Measurements from ENCODE around the gene TMEM97. TPM values are rescaled to one million over a fixed set of nuclear protein-coding genes. Genes with fewer than 3 reads are reported as not detected.

TMEM97 gene
- total and polyA plus RNA-seq, 4 donors = 23.5 to 62.6 (median 38.8) TPM

DNA sequence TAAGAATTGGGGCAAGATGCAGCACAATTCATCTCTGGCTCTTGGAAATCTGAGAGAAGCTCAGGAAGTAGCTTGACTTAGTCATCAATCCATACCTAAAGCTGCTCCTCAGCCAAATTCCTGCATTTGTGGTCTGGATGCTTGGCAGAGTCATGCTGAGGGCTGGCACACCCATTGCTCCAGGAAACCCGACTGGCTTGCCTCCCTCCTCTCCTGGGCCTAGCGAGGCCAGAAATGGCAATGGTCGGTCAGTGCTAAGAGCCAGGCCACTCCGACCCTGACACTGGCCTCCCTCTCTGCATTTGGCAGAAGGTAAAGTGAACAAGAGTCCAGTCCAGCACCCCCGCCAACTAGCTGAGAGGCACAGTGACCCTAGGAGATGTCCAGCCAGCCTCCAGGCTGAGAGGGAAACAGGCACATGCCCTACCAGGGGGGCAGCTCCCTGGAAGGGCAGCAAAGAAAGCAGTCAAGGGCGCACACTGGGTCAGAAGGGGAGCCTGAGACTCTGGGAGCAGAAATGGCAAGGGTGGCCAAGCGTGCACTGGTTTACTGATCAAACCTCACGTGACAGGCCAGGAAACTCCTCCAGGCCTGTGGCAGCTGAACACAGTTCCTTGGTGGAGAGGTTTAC is 28.4 kb downstream of the TMEM97 start:
- H3K9me3 ChIP-seq (ENCODE audit: control insufficient read depth in 4 of 4, insufficient read depth in 3 of 4, low read length in 3 of 4) = no peaks in the 10 kb centered on the region
- no peak overlapping the region for H3K9ac ChIP-seq (ENCODE audit: insufficient read depth in 1 of 2, low read length in 2 of 2)
- peaks cover 24 to 67% (median 63%) of the 10 kb centered on the region in 4 donors for H3K36me3 ChIP-seq (ENCODE audit: control insufficient read depth in 4 of 4, insufficient read depth in 4 of 4, low read length in 4 of 4)
- H3K27me3 ChIP-seq (ENCODE audit: control insufficient read depth in 3 of 3, insufficient read depth in 3 of 3, low read length in 2 of 3) = no peaks in the 10 kb centered on the region
- ATAC-seq (ENCODE audit: insufficient read depth, low FRiP score) (no peak), DNase-seq (no peak)
- H3K4me3 ChIP-seq = no peak overlapping the region
- H3K27ac ChIP-seq (ENCODE audit: low read depth in 1 of 2, low read length in 1 of 2) = peak overlapping the region in 1 of 2 donors; percentile 46
- H3K4me1 ChIP-seq (ENCODE audit: control insufficient read depth in 5 of 5, insufficient read depth in 5 of 5, low read length in 5 of 5) = peaks cover 0 to 4% (median 0%) of the 10 kb centered on the region in 5 donors
- WGBS, 2 donors = 86 to 91% methylated on average over 8 of the region's 8 CpGs
- TF ChIP-seq, protein P1, sequence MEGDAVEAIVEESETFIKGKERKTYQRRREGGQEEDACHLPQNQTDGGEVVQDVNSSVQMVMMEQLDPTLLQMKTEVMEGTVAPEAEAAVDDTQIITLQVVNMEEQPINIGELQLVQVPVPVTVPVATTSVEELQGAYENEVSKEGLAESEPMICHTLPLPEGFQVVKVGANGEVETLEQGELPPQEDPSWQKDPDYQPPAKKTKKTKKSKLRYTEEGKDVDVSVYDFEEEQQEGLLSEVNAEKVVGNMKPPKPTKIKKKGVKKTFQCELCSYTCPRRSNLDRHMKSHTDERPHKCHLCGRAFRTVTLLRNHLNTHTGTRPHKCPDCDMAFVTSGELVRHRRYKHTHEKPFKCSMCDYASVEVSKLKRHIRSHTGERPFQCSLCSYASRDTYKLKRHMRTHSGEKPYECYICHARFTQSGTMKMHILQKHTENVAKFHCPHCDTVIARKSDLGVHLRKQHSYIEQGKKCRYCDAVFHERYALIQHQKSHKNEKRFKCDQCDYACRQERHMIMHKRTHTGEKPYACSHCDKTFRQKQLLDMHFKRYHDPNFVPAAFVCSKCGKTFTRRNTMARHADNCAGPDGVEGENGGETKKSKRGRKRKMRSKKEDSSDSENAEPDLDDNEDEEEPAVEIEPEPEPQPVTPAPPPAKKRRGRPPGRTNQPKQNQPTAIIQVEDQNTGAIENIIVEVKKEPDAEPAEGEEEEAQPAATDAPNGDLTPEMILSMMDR (IDR thresholded peaks at IDR 0.05; ENCODE audit: control extremely low read depth, extremely low read depth) = no peak

DNA sequence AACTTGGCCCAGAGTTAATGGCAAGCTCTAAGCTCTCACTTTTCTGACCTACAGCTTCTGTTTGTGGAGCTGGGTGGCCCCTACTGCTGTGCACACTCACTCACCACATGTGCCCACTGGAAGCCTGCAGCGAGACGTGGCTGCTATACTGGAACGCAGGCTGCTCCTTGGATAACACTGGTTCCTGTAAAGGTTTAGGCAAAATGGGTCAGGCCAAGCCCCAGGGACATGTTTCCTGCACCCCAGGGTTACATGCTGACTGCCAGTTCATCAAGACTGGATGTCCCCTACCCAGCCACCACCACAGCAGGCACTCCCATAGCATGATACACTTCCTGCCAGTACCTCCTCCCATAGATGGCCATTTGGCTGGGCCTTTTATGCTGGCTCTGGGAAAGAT is 30.0 kb downstream of the TMEM97 start:
- Histone ChIP-seq H3K36me3 (ENCODE audit: control insufficient read depth in 4 of 4, insufficient read depth in 4 of 4, low read length in 4 of 4) (peaks cover 25 to 66% (median 63%) of the 10 kb centered on the region in 4 donors), H3K9ac (ENCODE audit: insufficient read depth in 1 of 2, low read length in 2 of 2) (no peak overlapping the region), H3K4me1 (ENCODE audit: control insufficient read depth in 5 of 5, insufficient read depth in 5 of 5, low read length in 5 of 5) (peaks cover 0 to 4% (median 0%) of the 10 kb centered on the region in 5 donors), H3K4me3 (no peak overlapping the region), H3K27me3 (ENCODE audit: control insufficient read depth in 3 of 3, insufficient read depth in 3 of 3, low read length in 2 of 3) (no peaks in the 10 kb centered on the region), H3K9me3 (ENCODE audit: control insufficient read depth in 4 of 4, insufficient read depth in 3 of 4, low read length in 3 of 4) (no peaks in the 10 kb centered on the region), H3K27ac (ENCODE audit: low read depth in 1 of 2, low read length in 1 of 2) (no peak overlapping the region)
- no peak for DNase-seq
- 78 to 96% methylated on average over 3 of the region's 3 CpGs for WGBS, 2 donors
- TF ChIP-seq, protein P1 (IDR thresholded peaks at IDR 0.05; ENCODE audit: control extremely low read depth, extremely low read depth) = no peak
- no peak for ATAC-seq (ENCODE audit: insufficient read depth, low FRiP score)

- no peak overlapping the region for H3K27ac ChIP-seq (ENCODE audit: low read depth in 1 of 2, low read length in 1 of 2)
- DNase-seq (no peak), ATAC-seq (ENCODE audit: insufficient read depth, low FRiP score) (no peak)
- H3K9me3 ChIP-seq (ENCODE audit: control insufficient read depth in 4 of 4, insufficient read depth in 3 of 4, low read length in 3 of 4) = no peaks in the 10 kb centered on the region
- 89 to 94% methylated on average over 7 of the region's 7 CpGs for WGBS, 2 donors
- no peaks in the 10 kb centered on the region for H3K27me3 ChIP-seq (ENCODE audit: control insufficient read depth in 3 of 3, insufficient read depth in 3 of 3, low read length in 2 of 3)
- H3K4me3 ChIP-seq = no peak overlapping the region
- peaks cover 0 to 3% (median 0%) of the 10 kb centered on the region in 5 donors for H3K4me1 ChIP-seq (ENCODE audit: control insufficient read depth in 5 of 5, insufficient read depth in 5 of 5, low read length in 5 of 5)
- H3K9ac ChIP-seq (ENCODE audit: insufficient read depth in 1 of 2, low read length in 2 of 2) = no peak overlapping the region
- H3K36me3 ChIP-seq (ENCODE audit: control insufficient read depth in 4 of 4, insufficient read depth in 4 of 4, low read length in 4 of 4) = peaks cover 30 to 71% (median 63%) of the 10 kb centered on the region in 4 donors
- TF ChIP-seq, protein P1 (IDR thresholded peaks at IDR 0.05; ENCODE audit: control extremely low read depth, extremely low read depth) = no peak
These were observed 31.3 kb downstream of the TMEM97 start for GRCh38 chr17:28350271-28350670.

All from lung (tissue), 12 donors.